Activated naive CD4-positive, alpha-beta T cell treated with anti-CD3 and anti-CD28 coated beads for 36 hours (primary cell): Measurements from ENCODE around the gene CIDEC. TPM values are rescaled to one million over a fixed set of nuclear protein-coding genes. Genes with fewer than 3 reads are reported as not detected.

Source experiments
- CTCF ChIA-PET: fragments of 350-600 bp; sonication (Branson Sonifier 250); formaldehyde crosslinking; loops from one replicate; lab custom pipeline; 2021; ENCODE audit warnings: antibody characterized with exemption; lab: Charles Lee
- DNase-seq: peaks from one replicate; pipeline ENCODE4 v3.0.0-alpha.2; 2020
- H3K27ac Mint-ChIP-seq: one replicate; pipeline ENCODE4 v1.8.0; 2021; ENCODE audit warnings: mild to moderate bottlenecking, mixed read lengths
- H3K27me3 Mint-ChIP-seq: one replicate; pipeline ENCODE4 v1.8.0; 2021; ENCODE audit warnings: low read depth, mixed read lengths
- H3K36me3 Mint-ChIP-seq: one replicate; pipeline ENCODE4 v1.8.0; 2021; ENCODE audit warnings: low read depth, mixed read lengths
- H3K4me1 Mint-ChIP-seq: one replicate; pipeline ENCODE4 v1.8.0; 2021; ENCODE audit warnings: low read depth, mixed read lengths
- H3K4me3 Mint-ChIP-seq: one replicate; pipeline ENCODE4 v1.8.0; 2021; ENCODE audit warnings: mild to moderate bottlenecking, moderate library complexity, mixed read lengths
- H3K9me3 Mint-ChIP-seq: one replicate; pipeline ENCODE4 v1.8.0; 2021; ENCODE audit warnings: mixed read lengths
- intact Hi-C: fragments of 100-400 bp; cut with micrococcal nuclease; formaldehyde crosslinking; loops from one replicate; pipeline ENCODE4 v1.15.1; 2023
- total RNA-seq, 2 experiments: library from RNA; stranded (reverse); gene quantifications; one replicate each; pipeline ENCODE4 v1.2.3, GENCODE V29; 2021

Gene CIDEC
- total RNA-seq, 2 experiments from 2014 or later, result not detected

- no peaks in the 10 kb centered on the region for H3K27me3 Mint-ChIP-seq
- no peak overlapping the region for H3K27ac Mint-ChIP-seq
- DNase-seq, result no peak
- H3K9me3 Mint-ChIP-seq, result no peaks in the 10 kb centered on the region
- no peak overlapping the region for H3K4me3 Mint-ChIP-seq
- intact Hi-C loops, result no loop called here
- peaks cover 9% of the 10 kb centered on the region for H3K4me1 Mint-ChIP-seq
- peaks cover 23% of the 10 kb centered on the region for H3K36me3 Mint-ChIP-seq
- CTCF ChIA-PET, result interaction anchor here (0.6 to 1.2 kb wide), 4 partner anchors 12 to 312 kb away, joined by 3 read pairs; partner anchors contain the start of gene RPUSD3
Measured at GRCh38 chr3:9831253-9831652, 48.8 kb downstream of the CIDEC start.

DNA sequence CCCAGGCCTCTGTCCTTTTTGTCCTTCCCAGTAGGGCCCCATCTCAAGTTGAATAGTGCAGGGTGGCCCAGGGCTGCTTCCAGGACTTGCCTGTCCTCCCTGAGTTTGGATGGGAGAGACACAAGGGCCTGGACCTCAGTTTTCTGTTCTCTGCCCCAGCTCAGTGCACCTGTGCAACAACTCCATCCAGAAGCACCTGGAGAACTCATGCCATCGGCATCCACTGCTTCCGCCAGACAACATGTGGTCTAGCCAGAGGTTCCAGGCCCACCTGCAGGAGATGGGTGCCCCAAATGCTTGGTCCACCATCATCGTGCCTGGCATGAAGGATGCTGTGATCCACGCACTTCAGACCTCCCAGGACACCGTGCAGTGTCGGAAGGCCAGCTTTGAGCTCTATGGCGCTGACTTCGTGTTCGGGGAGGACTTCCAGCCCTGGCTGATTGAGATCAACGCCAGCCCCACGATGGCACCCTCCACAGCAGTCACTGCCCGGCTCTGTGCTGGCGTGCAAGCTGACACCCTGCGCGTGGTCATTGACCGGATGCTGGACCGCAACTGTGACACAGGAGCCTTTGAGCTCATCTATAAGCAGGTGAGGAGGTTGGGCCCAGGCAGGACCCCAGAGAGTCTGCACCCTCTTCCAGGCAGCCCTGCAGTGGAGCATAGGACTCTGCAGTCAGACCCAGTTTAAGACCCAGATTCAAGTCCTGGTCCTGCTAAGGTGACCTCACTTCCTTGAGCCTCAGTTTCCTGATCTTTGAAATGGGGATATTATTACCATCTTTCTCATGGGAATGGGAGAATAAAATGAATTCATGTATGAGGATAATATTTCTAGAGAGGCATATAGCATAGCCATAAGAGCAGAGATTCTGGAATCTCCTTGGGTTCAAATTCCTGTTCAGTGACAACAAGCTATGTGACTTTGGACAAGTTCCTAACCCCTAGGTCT is 51.0 kb downstream of the CIDEC start:
- no peak for DNase-seq
- intact Hi-C loops, result no loop called here
- Mint-ChIP-seq H3K27ac (no peak overlapping the region), H3K4me3 (no peak overlapping the region), H3K9me3 (no peaks in the 10 kb centered on the region), H3K27me3 (no peaks in the 10 kb centered on the region), H3K4me1 (peaks cover 9% of the 10 kb centered on the region), H3K36me3 (peaks cover 15% of the 10 kb centered on the region)
- CTCF ChIA-PET, result no interaction called here

- Mint-ChIP-seq H3K36me3 (peaks cover 14% of the 10 kb centered on the region), H3K27ac (no peak overlapping the region), H3K9me3 (no peaks in the 10 kb centered on the region), H3K4me3 (no peak overlapping the region), H3K4me1 (peaks cover 9% of the 10 kb centered on the region), H3K27me3 (no peaks in the 10 kb centered on the region)
- CTCF ChIA-PET, result interaction anchor here (0.8 to 1.4 kb wide), 5 partner anchors 19 to 105 kb away, joined by 3 to 6 read pairs (median 4); partner anchors contain the start of gene CIDEC
- peak; percentile 48 for DNase-seq
- intact Hi-C loops, result no loop called here
Measured at GRCh38 chr3:9826815-9827573, 53.1 kb downstream of the CIDEC start.

- Mint-ChIP-seq H3K27me3 (no peaks in the 10 kb centered on the region), H3K4me1 (peaks cover 2% of the 10 kb centered on the region), H3K9me3 (no peaks in the 10 kb centered on the region), H3K36me3 (peaks cover 9% of the 10 kb centered on the region), H3K27ac (no peak overlapping the region), H3K4me3 (no peak overlapping the region)
- CTCF ChIA-PET, result interaction anchor here (0.7 kb wide), 1 partner anchor 107 kb away, joined by 3 read pairs; no protein-coding TSS in a partner anchor
- no peak for DNase-seq
- intact Hi-C loops, result no loop called here
Measured at GRCh38 chr3:9825451-9826040, 54.5 kb downstream of the CIDEC start.

DNA sequence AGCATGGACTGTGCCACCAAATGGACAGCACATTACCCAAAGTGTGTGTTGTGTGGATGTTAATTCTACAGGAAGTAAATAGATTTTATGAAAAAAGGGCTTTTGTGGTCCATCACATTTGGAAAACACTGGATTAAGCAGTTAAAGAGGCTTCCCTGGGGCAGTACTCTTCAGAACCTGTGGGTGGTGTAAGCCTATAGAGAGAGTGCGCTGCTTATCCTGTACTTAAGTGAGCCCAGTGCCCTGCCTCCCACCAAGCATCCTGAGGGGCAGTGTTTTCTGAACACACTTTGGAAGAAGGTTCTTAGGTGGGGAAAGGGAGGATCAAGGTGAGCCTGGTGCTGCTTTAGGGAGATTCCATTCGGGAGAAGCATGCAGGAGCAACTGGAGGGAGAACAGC is 59.1 kb downstream of the CIDEC start:
- H3K27me3 Mint-ChIP-seq, result no peaks in the 10 kb centered on the region
- no peak overlapping the region for H3K4me3 Mint-ChIP-seq
- no peaks in the 10 kb centered on the region for H3K4me1 Mint-ChIP-seq
- intact Hi-C loops, result no loop called here
- DNase-seq, result no peak
- CTCF ChIA-PET, result interaction anchor here (1.0 to 1.4 kb wide), 3 partner anchors 12 to 155 kb away, joined by 3 read pairs; no protein-coding TSS in a partner anchor
- no peaks in the 10 kb centered on the region for H3K9me3 Mint-ChIP-seq
- H3K36me3 Mint-ChIP-seq, result peaks cover 4% of the 10 kb centered on the region
- no peak overlapping the region for H3K27ac Mint-ChIP-seq

GRCh38 chr3:9820543-9820942 is 59.5 kb downstream of the CIDEC start:
- CTCF ChIA-PET, result interaction anchor here (1.4 to 1.5 kb wide), 2 partner anchors 11 to 13 kb away, joined by 3 to 4 read pairs; no protein-coding TSS in a partner anchor
- Mint-ChIP-seq H3K27ac (no peak overlapping the region), H3K4me3 (no peak overlapping the region), H3K36me3 (peaks cover 4% of the 10 kb centered on the region), H3K27me3 (no peaks in the 10 kb centered on the region), H3K9me3 (no peaks in the 10 kb centered on the region), H3K4me1 (no peaks in the 10 kb centered on the region)
- DNase-seq, result no peak
- intact Hi-C loops, result no loop called here

DNA sequence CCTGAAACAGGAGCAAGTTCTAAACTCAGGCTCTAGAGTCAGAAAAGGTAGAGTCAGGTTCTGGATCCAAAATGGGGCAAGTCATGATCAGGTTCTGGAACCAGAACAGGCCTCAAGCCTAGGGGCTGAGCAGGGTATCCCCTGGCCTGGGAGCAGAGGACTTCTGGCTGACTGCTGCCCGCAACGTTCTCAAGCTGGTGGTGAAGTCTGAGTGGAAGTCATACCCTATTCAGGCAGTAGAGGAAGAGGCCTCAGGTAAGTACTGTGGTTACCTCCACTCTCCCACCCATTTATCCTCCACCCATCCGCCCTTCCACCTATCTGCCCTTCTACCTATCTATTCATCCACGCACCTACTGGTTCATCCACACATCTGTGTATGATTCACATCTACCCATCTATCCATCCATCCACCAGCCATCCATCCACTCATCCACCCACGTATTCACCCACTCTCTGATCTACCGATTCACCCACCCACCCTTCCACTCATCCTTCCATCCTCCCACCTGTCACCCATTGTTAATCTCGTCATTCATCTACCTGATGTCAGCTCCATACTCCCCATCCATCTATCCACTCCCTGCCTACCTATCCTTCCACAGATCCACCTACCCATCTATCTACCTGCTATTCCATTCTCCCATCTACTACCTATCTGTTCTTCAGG is 61.3 kb downstream of the CIDEC start:
- H3K27ac Mint-ChIP-seq, result no peak overlapping the region
- no peaks in the 10 kb centered on the region for H3K27me3 Mint-ChIP-seq

DNA sequence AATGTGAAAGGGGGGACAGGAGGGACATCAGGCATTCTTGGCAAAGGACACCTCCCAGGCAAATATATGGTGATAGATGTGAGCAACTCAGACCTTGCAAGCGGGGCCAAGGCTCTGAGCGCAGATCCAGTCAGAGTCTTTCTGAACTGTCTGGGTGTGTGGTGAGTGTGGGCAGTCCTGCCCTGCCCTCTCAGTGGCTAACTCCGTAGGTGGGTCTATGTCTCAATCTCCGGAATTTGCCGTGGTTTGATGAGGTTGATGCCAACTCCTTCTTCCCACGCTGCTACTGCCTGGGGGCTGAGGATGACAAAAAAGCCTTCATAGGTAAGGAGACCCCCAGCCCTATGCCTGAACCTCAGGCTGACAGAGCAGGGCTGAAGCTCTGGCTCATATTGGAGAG is 62.6 kb downstream of the CIDEC start:
- Mint-ChIP-seq H3K4me3 (no peak overlapping the region), H3K27ac (no peak overlapping the region), H3K9me3 (no peaks in the 10 kb centered on the region), H3K27me3 (no peaks in the 10 kb centered on the region), H3K4me1 (no peaks in the 10 kb centered on the region), H3K36me3 (peaks cover 8% of the 10 kb centered on the region)
- CTCF ChIA-PET, result no interaction called here
- DNase-seq, result no peak
- intact Hi-C loops, result no loop called here

More for the DNA sequence above, 61.3 kb downstream of the CIDEC start:
- no peaks in the 10 kb centered on the region for H3K4me1 Mint-ChIP-seq
- H3K36me3 Mint-ChIP-seq, result peaks cover 4% of the 10 kb centered on the region
- no peak for DNase-seq
- H3K9me3 Mint-ChIP-seq, result no peaks in the 10 kb centered on the region
- CTCF ChIA-PET, result interaction anchor here (0.6 to 1.5 kb wide), 3 partner anchors 11 to 131 kb away, joined by 3 to 5 read pairs (median 4); no protein-coding TSS in a partner anchor
- intact Hi-C loops, result no loop called here
- H3K4me3 Mint-ChIP-seq, result no peak overlapping the region

Other genes with a start within 250 kb of the CIDEC start
- gene MTMR14, start 230.7 kb downstream of the CIDEC start, total RNA-seq, result 10 to 100 TPM; 30.8 to 33.6 TPM
- gene CPNE9, start 176.4 kb downstream of the CIDEC start, total RNA-seq, result not detected
- gene BRPF1, start 148.5 kb downstream of the CIDEC start, total RNA-seq, result 10 to 100 TPM; 16.8 to 19.4 TPM
- gene OGG1, start 130.3 kb downstream of the CIDEC start, total RNA-seq, result 10 to 100 TPM; 26.1 to 28.5 TPM
- gene CAMK1, start 110.3 kb downstream of the CIDEC start, total RNA-seq, result 10 to 100 TPM; 18.9 to 19.5 TPM
- 10 to 100 TPM; 62.4 to 67.6 TPM for gene TADA3, start 87.8 kb downstream of the CIDEC start, total RNA-seq
- 100 to 1,000 TPM; 141 to 144 TPM for gene ARPC4, start 87.2 kb downstream of the CIDEC start, total RNA-seq
- gene TTLL3, start 70.0 kb downstream of the CIDEC start, total RNA-seq, result 10 to 100 TPM; 46.3 to 47.1 TPM
- gene RPUSD3, start 36.2 kb downstream of the CIDEC start, total RNA-seq, result 10 to 100 TPM; 82.0 to 83.7 TPM
- 10 to 100 TPM; 11.7 to 13.6 TPM for gene JAGN1, start 10.4 kb upstream of the CIDEC start, total RNA-seq
- gene IL17RE, start 22.6 kb upstream of the CIDEC start, total RNA-seq, result under 1 TPM; 0.24 to 0.25 TPM
- under 1 TPM; 0.21 to 0.44 TPM for gene IL17RC, start 36.8 kb upstream of the CIDEC start, total RNA-seq
- 10 to 100 TPM; 15.7 to 19.9 TPM for gene CRELD1, start 53.6 kb upstream of the CIDEC start, total RNA-seq
- 1 to 10 TPM; 5.8 to 6.7 TPM for gene PRRT3, start 72.2 kb upstream of the CIDEC start, total RNA-seq
- gene EMC3, start 106.6 kb upstream of the CIDEC start, total RNA-seq, result 10 to 100 TPM; 28.4 to 32.0 TPM
- gene FANCD2, start 146.2 kb upstream of the CIDEC start, total RNA-seq, result 10 to 100 TPM; 86.3 to 90.8 TPM
- gene FANCD2OS, start 228.0 kb upstream of the CIDEC start, total RNA-seq, result not detected
- 10 to 100 TPM; 73.6 to 73.7 TPM for gene BRK1, start 235.4 kb upstream of the CIDEC start, total RNA-seq